IPS DF 4.7 (cell line): ENCODE data around the gene WDFY2.
"Not testable (repeated sequence)": the region's sequence is repeated elsewhere in the genome, so short reads cannot be mapped to it uniquely, and the experiment has no call there.

ENCODE experiments used
- DNase-seq: peaks from one replicate; pipeline ENCODE4 v3.0.0-alpha.2; 2013; ENCODE audit warnings: low spot score; ENCODE audit errors: extremely low read depth

Gene WDFY2, protein sequence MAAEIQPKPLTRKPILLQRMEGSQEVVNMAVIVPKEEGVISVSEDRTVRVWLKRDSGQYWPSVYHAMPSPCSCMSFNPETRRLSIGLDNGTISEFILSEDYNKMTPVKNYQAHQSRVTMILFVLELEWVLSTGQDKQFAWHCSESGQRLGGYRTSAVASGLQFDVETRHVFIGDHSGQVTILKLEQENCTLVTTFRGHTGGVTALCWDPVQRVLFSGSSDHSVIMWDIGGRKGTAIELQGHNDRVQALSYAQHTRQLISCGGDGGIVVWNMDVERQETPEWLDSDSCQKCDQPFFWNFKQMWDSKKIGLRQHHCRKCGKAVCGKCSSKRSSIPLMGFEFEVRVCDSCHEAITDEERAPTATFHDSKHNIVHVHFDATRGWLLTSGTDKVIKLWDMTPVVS

GRCh38 chr13:51583875-51584730 lies at the start of gene WDFY2:
Gene WDFY2, plus strand, starts transcription at chr13:51584462. Its CDS starts 226 bp downstream, at chr13:51584688.
- peak; percentile 98 for DNase-seq

GRCh38 chr13:51538591-51539179 lies 45.6 kb upstream of the WDFY2 start:
- no peak for DNase-seq

GRCh38 chr13:51539887-51540286 lies 44.4 kb upstream of the WDFY2 start:
- no peak for DNase-seq

DNA sequence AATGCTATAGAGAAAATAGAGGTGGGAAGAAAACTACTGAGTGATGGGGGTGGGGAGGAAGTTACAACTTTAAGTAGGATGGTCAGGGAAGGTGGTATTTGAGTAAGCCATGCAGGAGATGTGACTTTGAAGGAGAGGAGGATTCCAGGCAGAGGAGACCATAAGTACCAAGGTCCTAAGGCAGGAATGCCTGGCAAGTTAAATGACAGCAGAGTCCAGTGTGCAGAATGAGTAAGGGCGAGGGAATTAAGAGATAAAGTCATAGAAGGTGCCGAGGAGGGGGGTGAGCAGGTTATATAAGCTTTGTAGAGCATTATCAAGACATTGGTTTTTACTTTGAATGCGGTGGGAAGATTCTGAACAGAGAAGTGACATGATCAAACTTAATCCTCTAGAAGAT lies 43.2 kb upstream of the WDFY2 start:
- DNase-seq: no peak

DNA sequence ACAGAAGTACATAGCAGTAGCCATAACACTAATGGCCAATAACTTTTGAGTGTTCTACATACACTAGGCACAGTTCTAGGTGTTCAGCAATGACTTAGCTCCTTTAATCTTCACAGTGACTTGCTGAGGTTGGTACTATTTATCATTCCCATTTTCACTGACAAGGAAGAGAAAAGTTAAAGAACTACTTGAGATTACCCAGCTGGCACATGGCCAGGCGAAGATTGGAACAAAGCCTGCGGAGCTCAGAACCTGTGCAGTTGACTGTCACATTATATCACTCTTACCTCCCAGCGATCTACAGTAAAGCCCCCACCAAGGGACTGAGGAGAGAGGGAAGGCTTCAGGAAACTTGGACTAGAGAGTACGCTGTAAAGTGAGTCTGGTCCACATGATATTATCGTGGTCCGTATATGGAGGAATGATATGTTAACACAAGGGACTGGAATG lies 42.4 kb upstream of the WDFY2 start:
- DNase-seq: no peak

DNA sequence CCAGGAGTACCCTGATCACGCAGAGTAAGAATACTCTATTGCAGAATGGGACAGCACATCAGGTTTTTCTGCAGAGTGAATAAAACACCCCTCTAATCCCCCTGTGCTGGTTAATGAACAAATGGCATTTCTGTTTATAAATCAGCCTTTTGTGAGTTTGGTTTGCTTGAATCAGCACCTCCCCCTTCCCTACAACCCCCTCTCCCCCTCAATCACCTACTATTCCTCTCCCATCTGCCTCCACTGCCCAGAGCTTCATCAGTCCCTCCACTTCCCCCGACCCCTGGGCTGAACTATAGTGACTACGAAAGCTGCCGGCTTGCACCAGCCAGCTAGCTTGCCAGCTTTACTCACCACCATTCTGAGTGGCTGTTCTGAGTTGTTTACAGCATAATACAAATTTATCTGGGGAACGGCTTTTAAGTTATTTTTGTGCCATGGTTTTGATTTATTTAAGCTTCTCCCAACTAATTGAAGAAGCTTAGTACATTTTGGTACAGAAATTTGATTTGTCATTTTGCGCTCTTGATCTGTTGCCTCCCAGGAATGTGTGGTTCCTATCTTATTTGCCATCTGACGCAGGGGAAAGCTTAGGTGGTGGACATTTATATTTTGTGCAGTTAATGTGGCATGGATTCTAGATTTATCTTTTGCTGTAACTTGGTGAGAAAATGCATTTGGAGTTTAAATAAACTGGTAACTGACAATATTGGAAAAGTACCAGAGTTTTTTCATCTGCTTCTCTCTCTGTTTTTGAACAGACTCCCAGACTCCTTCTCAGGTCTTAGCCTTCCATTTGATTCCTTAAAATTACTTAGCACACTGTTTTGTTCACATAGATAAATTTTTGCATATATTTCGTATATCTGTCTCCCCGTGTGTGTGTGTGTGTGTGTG lies 41.7 kb upstream of the WDFY2 start:
- DNase-seq: no peak

DNA sequence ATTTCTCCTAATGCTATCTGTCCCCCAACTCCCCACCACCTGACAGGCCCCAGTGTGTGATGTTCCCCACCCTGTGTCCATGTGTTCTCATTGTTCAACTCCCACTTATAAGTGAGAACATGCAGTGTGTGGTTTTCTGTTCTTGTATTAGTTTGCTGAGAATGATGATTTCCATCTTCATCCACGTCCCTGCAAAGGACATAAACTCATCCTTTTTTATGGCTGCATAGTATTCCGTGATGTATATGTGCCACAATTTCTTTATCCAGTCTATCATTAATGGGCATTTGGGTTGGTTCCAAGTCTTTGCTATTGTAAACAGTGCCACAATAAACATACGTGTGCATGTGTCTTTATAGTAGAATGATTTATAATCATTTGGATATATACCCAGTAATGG lies 38.8 kb upstream of the WDFY2 start:
- DNase-seq: not testable (repeated sequence)

- DNase-seq: no peak
Measured at GRCh38 chr13:51547425-51548176, 36.7 kb upstream of the WDFY2 start.

- no peak for DNase-seq
Measured at GRCh38 chr13:51549050-51549449, 35.2 kb upstream of the WDFY2 start.

DNA sequence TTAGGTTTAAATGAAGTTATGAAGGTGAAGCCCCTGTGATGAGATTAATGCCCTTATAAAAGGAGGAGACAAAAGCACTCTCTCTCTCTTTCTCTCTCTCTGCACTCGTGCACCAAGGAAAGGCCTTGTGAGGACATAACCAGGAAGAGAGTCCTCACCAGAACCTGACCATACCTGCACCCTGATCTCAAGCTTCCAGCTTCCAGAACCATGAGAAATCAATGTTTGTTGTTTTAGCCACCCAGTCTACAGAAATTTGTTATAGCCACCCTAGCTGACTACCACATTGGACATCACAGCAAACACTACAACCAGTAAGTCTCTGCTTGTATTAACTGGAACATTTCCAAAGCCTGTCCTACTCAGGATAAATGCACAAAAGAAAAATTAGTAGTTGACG lies 34.7 kb upstream of the WDFY2 start:
- no peak for DNase-seq

GRCh38 chr13:51550151-51550550 lies 34.1 kb upstream of the WDFY2 start:
- no peak for DNase-seq

DNA sequence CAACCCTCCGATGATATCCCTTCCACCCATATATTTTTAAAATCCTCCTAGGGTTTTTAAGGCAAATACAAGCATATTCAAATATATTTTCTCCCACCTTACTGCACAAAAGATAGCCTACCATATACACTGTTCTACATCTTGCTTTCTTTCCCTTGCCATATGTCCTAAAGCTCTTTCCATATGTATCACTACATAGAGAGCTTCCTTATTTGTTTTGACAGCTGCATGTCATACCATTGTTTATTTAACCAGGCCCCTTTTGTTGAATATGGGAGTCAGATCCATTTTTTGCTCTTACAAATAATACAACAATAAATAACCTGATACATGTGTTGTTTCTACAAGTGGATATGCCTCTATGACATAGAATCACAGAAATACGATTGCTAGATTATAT lies 32.8 kb upstream of the WDFY2 start:
- DNase-seq: no peak

GRCh38 chr13:51552027-51552426 lies 32.2 kb upstream of the WDFY2 start:
- DNase-seq: no peak

- no peak for DNase-seq
Measured at GRCh38 chr13:51553531-51553930, 30.7 kb upstream of the WDFY2 start.

DNA sequence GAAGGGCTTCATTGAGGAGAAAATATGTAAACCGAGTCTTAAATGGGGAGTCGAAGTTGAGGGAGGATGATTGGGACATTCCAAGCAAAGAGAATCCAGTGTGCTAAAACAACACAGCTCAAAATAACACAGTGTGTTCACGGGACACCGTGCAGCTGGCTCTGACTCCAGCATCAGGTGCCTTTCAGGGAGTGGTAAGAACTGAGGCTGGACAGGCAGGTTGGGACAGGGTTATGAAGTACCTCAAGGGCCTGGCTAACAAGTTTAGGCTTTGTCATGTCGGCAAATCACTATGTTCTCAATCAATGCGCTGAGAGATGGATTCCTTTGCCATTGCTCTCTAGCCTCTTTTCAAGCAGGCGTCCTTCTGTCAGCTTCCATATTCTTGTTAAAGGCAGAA lies 27.5 kb upstream of the WDFY2 start:
- no peak for DNase-seq

- no peak for DNase-seq
Measured at GRCh38 chr13:51557438-51557837, 26.8 kb upstream of the WDFY2 start.

GRCh38 chr13:51557875-51558612 lies 26.2 kb upstream of the WDFY2 start:
- DNase-seq: no peak

DNA sequence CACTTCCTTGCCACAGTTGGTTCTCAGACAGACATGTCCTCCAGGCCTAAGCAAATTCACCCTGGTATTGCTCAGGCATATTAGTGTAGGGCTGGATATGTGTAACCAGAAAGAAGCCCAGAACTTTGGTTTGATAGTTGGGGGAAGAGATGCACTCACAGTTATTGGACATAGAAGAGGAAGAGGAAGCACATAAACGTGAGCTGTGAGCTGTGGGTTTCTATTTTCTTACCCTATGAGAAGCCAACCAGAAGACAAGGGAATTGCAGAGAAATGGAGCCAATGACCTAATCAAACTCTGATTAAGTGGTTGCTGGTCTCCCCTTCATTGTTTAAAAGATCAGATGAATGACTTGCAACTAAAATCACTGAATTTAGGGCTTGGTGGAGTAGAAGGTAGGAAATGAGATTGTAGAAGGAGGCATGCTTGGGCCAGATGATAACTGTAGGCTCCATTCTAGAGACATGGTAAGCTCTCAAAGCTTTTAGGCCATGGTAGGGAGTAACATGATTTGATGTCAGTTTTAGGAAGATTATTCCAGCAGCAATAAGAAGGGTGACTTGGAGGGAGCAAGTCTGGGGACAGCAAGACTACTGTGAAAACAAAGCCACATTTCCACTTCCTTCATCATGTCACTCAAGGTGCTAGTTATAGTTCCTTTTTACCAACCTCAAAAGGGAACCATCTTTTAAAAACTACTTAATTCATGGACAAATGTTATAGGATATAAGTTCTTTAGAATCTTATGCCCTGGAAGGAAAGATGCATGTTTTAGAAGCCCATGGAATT lies 24.1 kb upstream of the WDFY2 start:
- DNase-seq: no peak
